Vagina (tissue), 2 donors: ENCODE data around the gene RNF11. TPM values are rescaled to one million over a fixed set of nuclear protein-coding genes. Genes with fewer than 3 reads are reported as not detected.
A peak's percentile ranks its signal among the peaks of the same experiment; 100 is the strongest.

Experiments used
- DNase-seq, 2 donors: peaks; one replicate each; pipeline ENCODE4 v3.0.0-alpha.2; 2017; ENCODE audit errors: extremely low spot score in 2 of 2
- H3K27ac ChIP-seq: fragments of 200-600 bp; sonication (generic); one replicate; pipeline ENCODE4 v1.5.1; 2019
- H3K27me3 ChIP-seq: fragments of 200-600 bp; sonication (generic); one replicate; pipeline ENCODE4 v1.5.1; 2019
- H3K36me3 ChIP-seq, 2 donors: fragments of 200-600 bp; sonication (generic); one replicate each; pipeline ENCODE4 v1.5.1; 2017 to 2019
- H3K4me1 ChIP-seq: fragments of 200-600 bp; sonication (generic); one replicate; pipeline ENCODE4 v1.5.1; 2019
- H3K4me3 ChIP-seq, 2 donors: fragments of 200-600 bp; sonication (generic); 1 replicate in 1 of 2; 2 replicates in 1 of 2; pipeline ENCODE4 v1.5.1; 2016 to 2019
- H3K9me3 ChIP-seq: fragments of 200-600 bp; sonication (generic); one replicate; pipeline ENCODE4 v1.5.1; 2019
- POLR2A ChIP-seq, 2 donors: fragments of 450-650 bp; IDR thresholded peaks; one replicate each; pipeline ENCODE4 v1.6.1; 2017; ENCODE audit warnings: antibody characterized with exemption in 2 of 2, mild to moderate bottlenecking in 2 of 2, moderate library complexity in 2 of 2
- POLR2AphosphoS5 ChIP-seq, 2 donors: sonication (generic); formaldehyde crosslinking; IDR thresholded peaks; one replicate each; pipeline ENCODE4 v1.9.0; 2017; ENCODE audit warnings: antibody characterized with exemption in 2 of 2, mild to moderate bottlenecking in 2 of 2, low read depth in 1 of 2; ENCODE audit not compliant: insufficient read depth in 1 of 2
- intact Hi-C: fragments of 100-400 bp; cut with DNase I; formaldehyde crosslinking; loops from one replicate; pipeline ENCODE4 v1.15.1; 2023
- total RNA-seq: library from RNA; depleted of rRNA; stranded (reverse); fragments of >200 nt; gene quantifications from one replicate; pipeline ENCODE4 v1.2.3, GENCODE V29; 2016
- TF ChIP-seq, protein P1 (sequence below), 3 experiments: fragments of 450-650 bp in 2 of 3; fragments of 200-600 bp in 1 of 3; sonication (generic) in 1 of 3; IDR thresholded peaks; one replicate each; pipeline ENCODE4 v1.5.1; 2017 to 2019; ENCODE audit warnings: antibody characterized with exemption in 3 of 3, mild to moderate bottlenecking in 2 of 3, moderate library complexity in 2 of 3

Gene RNF11
- total RNA-seq, 1 donor from 2014 or later, result 73.9 TPM

DNA sequence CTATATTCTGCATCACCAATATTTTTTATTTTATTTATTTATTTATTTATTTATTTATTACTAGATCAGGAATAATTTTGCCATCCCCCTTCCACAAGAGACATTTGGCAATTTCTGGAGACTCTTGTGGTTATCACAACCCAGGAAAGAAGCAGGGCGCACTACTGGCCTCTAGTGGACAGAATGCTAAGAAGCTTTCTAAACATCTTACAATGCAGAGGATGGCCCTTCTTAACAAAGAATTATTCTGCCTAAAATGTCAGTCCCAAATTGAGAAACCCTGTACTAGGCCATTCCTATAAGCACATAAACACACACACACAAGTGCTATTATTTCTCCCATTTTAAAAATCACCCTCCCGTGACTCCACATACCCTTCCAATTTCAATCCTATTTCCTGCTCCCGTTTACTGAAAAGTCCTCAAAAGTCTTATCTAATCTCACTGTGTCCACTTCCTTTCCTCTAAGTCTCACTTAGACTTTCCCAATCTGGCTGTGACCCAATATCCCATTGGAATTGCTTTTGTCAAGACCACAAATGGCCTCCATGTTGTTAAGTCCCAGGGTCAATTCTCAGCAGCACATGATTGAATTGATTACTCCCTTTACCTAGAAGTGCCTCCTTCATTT is 43.7 kb upstream of the RNF11 start:
- no peaks in the 10 kb centered on the region for H3K36me3 ChIP-seq
- H3K4me1 ChIP-seq, result no peaks in the 10 kb centered on the region
- no peak overlapping the region for H3K27ac ChIP-seq
- no peak overlapping the region for H3K4me3 ChIP-seq
- TF ChIP-seq POLR2A (IDR thresholded peaks at IDR 0.05) (no peak), POLR2AphosphoS5 (IDR thresholded peaks at IDR 0.05; ENCODE audit: insufficient read depth in 1 of 2, low read depth in 1 of 2) (no peak)
- TF ChIP-seq, protein P1, sequence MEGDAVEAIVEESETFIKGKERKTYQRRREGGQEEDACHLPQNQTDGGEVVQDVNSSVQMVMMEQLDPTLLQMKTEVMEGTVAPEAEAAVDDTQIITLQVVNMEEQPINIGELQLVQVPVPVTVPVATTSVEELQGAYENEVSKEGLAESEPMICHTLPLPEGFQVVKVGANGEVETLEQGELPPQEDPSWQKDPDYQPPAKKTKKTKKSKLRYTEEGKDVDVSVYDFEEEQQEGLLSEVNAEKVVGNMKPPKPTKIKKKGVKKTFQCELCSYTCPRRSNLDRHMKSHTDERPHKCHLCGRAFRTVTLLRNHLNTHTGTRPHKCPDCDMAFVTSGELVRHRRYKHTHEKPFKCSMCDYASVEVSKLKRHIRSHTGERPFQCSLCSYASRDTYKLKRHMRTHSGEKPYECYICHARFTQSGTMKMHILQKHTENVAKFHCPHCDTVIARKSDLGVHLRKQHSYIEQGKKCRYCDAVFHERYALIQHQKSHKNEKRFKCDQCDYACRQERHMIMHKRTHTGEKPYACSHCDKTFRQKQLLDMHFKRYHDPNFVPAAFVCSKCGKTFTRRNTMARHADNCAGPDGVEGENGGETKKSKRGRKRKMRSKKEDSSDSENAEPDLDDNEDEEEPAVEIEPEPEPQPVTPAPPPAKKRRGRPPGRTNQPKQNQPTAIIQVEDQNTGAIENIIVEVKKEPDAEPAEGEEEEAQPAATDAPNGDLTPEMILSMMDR (IDR thresholded peaks at IDR 0.05), result peak; percentile 41 to 63 (median 42)
- H3K9me3 ChIP-seq, result no peaks in the 10 kb centered on the region
- DNase-seq, result no peak
- intact Hi-C loops, result loop anchor here (10.0 kb wide), 1 partner anchor 268 kb away; no protein-coding TSS in a partner anchor
- no peaks in the 10 kb centered on the region for H3K27me3 ChIP-seq

DNA sequence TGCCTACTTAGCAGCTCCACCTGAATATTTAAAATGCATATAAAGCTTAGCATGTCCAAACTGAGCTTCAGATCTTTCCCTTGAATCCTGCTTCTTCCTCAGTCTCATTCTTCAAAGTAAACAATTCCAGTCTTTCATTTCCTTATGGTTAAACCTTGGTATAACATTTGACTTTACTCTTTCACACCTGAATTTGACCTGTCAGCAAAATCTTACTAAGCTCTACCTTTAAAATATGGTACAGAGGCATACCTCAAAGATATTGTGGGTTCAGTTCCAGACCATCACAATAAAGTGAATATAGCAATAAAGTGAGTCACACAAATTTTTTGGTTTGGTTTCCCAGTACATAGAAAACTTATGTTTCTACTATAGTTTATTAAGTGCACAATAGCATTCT is 42.5 kb upstream of the RNF11 start:
- intact Hi-C loops, result loop anchor here (10.0 kb wide), 1 partner anchor 269 kb away; no protein-coding TSS in a partner anchor
- DNase-seq, result no peak
- Histone ChIP-seq H3K27ac (no peak overlapping the region), H3K4me3 (no peak overlapping the region), H3K4me1 (no peaks in the 10 kb centered on the region), H3K27me3 (no peaks in the 10 kb centered on the region), H3K36me3 (no peaks in the 10 kb centered on the region), H3K9me3 (no peaks in the 10 kb centered on the region)
- no peak for TF ChIP-seq POLR2AphosphoS5 (IDR thresholded peaks at IDR 0.05; ENCODE audit: insufficient read depth in 1 of 2, low read depth in 1 of 2)
- TF ChIP-seq, protein P1 (IDR thresholded peaks at IDR 0.05), result no peak
- no peak for TF ChIP-seq POLR2A (IDR thresholded peaks at IDR 0.05)

DNA sequence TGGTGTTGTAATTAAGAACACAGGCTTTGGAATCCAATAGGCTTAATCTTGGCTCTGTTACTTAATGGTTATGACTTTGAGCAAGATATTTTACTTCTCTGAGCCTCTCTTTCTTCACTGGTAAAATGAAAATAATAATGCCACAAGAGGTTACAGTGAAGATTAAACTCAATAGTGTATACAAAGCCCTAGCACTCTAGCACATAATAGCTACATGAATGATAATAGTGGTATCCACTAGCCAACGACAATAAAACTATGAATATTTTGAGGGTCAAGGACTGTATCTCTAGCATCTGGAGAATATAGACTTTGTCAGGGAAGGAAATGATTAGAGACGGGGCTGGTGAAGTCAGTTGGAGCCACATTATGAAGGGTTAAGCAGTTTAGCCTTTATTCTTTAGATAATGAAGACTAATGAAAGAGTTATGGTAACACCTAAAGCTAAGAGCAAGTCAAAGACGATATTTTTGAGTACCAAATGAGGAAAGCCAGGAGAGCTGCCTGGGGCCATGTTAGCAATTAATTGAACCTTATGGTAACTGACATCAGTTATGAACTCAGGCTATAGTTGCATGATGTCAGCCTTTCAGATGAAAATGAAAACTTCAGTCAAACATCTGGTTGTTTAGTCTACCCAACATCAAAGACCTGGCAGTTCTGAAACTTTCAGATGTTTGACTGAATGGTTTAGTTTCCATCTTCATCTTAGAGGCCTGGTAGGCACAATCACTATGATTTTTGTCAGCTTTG is 32.8 kb upstream of the RNF11 start:
- Histone ChIP-seq H3K36me3 (no peaks in the 10 kb centered on the region), H3K27ac (no peak overlapping the region), H3K4me1 (no peaks in the 10 kb centered on the region), H3K4me3 (no peak overlapping the region), H3K27me3 (no peaks in the 10 kb centered on the region), H3K9me3 (no peaks in the 10 kb centered on the region)
- intact Hi-C loops, result no loop called here
- no peak for TF ChIP-seq POLR2AphosphoS5 (IDR thresholded peaks at IDR 0.05; ENCODE audit: insufficient read depth in 1 of 2, low read depth in 1 of 2)
- DNase-seq, result no peak

DNA sequence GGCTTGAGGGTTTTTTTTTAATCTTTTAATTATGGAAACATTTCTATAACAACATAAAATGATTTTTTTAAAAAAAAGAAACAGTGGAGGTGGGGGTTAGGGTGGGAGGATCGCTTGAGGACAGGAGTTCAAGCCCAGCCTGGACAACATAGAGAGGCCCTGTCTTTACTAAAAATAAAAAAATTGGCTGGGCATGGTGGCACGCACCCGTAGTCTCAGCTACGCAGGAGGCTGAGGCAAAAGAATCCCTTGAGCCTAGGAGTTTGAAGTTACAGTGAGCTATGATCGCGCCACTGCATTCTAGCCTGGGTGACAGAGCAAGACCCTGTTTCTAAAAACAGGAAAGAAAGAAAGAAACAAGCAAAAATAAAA is 32.2 kb upstream of the RNF11 start:
- no peaks in the 10 kb centered on the region for H3K4me1 ChIP-seq
- no peak for DNase-seq
- H3K27me3 ChIP-seq, result no peaks in the 10 kb centered on the region
- intact Hi-C loops, result no loop called here
- H3K4me3 ChIP-seq, result no peak overlapping the region
- H3K36me3 ChIP-seq, result no peaks in the 10 kb centered on the region
- TF ChIP-seq POLR2A (IDR thresholded peaks at IDR 0.05) (no peak), POLR2AphosphoS5 (IDR thresholded peaks at IDR 0.05; ENCODE audit: insufficient read depth in 1 of 2, low read depth in 1 of 2) (no peak)
- TF ChIP-seq, protein P1 (IDR thresholded peaks at IDR 0.05), result no peak
- H3K9me3 ChIP-seq, result no peaks in the 10 kb centered on the region
- H3K27ac ChIP-seq, result no peak overlapping the region

DNA sequence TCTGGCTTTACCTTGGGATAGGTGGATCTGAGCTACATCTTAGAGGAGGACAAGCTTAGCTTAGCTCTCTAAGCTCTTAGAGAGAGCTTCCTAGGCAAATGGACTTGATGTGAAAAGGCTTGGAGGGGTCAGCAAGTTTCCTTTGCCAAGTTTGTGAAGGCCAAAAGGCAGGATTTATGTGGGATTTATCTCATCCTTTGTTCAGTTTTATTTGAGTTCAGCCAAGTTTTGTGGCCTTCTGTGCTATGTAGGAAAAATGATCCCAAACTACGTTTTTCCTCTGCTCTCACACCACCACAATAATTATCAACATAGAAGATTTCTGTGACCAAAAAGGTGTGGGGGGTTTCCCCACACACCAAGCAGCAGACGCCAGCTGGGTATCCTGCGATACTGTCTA is 26.0 kb upstream of the RNF11 start:
- Histone ChIP-seq H3K36me3 (no peaks in the 10 kb centered on the region), H3K27me3 (no peaks in the 10 kb centered on the region), H3K27ac (no peak overlapping the region), H3K4me3 (no peak overlapping the region), H3K4me1 (peaks cover 16% of the 10 kb centered on the region), H3K9me3 (no peaks in the 10 kb centered on the region)
- intact Hi-C loops, result no loop called here
- TF ChIP-seq, protein P1 (IDR thresholded peaks at IDR 0.05), result no peak
- TF ChIP-seq POLR2A (IDR thresholded peaks at IDR 0.05) (no peak), POLR2AphosphoS5 (IDR thresholded peaks at IDR 0.05; ENCODE audit: insufficient read depth in 1 of 2, low read depth in 1 of 2) (no peak)
- no peak for DNase-seq
